ENCODE measurements around the gene RBL2.

RBL2 gene

GRCh38 chr16:53449816-53450517 is 15.7 kb downstream of the RBL2 start:
- in situ Hi-C loops (cut with HindIII; ENCODE audit: low sequenced_read_pairs), result no loop called here
- H3K4me3 ChIP-seq (ENCODE audit: low read depth, low read length), result no peak overlapping the region
- no peak for TF ChIP-seq CTCF (IDR thresholded peaks at IDR 0.05; ENCODE audit: low read depth, low read length)
- DNase-seq (ENCODE audit: low read depth, low spot score), result no peak

DNA sequence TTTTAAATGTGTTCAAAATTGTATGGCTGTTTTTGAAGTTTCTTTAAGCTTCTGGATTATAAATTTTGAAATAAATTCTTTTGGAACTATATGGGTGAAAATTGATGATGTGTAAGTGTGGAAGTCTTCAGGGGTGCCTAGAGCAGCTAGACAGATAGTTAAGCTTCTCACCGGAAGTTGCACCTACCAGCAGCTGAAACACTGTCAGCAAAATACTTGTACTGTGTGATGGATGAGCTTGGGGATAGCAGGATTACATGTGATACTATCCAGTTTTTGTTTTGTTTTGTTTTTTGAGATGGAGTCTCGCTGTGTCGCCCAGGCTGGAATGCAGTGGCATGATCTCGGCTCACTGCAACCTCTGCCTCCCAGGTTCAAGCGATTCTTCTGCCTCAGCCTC is 19.7 kb downstream of the RBL2 start:
- H3K4me3 ChIP-seq (ENCODE audit: low read depth, low read length), result no peak overlapping the region
- in situ Hi-C loops (cut with HindIII; ENCODE audit: low sequenced_read_pairs), result no loop called here
- DNase-seq (ENCODE audit: low read depth, low spot score), result no peak
- TF ChIP-seq CTCF (IDR thresholded peaks at IDR 0.05; ENCODE audit: low read depth, low read length), result no peak

DNA sequence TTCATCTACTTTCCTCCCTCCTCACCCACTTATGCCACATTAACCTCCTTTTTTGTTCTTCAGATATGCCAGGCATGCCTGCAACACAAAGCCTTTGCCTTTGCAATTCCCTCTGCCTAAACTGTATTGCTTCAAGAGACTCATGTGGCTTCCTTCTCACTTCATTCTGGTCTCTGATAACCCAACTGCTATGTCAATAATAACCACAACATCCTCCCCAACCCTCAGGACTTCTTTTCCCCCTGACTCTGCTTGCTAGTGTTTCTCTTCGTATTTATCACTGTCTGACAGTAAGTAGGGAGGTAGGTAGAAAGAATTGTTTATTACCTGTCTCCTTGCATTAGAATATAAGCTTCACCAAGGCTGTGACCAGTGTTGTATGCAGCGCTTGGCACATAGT is 22.4 kb downstream of the RBL2 start:
- in situ Hi-C loops (cut with HindIII; ENCODE audit: low sequenced_read_pairs), result loop anchor here (5.0 kb wide), 1 partner anchor 46 kb away; the partner anchor contains the start of gene AKTIP
- no peak overlapping the region for H3K4me3 ChIP-seq (ENCODE audit: low read depth, low read length)
- no peak for TF ChIP-seq CTCF (IDR thresholded peaks at IDR 0.05; ENCODE audit: low read depth, low read length)
- no peak for DNase-seq (ENCODE audit: low read depth, low spot score)

DNA sequence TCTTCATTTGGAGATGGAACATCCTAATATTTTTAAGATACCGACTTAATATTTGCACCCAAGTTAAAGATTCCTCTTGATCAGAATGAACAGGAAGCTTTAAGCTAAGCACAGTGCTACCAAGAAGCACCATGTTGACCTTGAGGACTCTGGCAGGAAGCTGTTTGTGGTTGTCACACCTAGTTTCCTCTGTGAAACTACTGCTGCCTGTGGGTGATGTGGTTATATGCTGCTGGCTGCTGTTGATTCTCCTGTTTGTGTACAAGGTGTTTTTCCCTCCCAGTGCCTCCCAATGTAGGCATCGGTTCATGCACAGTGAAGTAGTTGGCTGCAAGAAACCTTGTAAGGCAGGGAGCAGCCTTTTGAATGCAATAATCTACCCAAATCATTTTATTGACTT is 23.4 kb downstream of the RBL2 start:
- TF ChIP-seq CTCF (IDR thresholded peaks at IDR 0.05; ENCODE audit: low read depth, low read length), result no peak
- peak; percentile 15 for DNase-seq (ENCODE audit: low read depth, low spot score)
- in situ Hi-C loops (cut with HindIII; ENCODE audit: low sequenced_read_pairs), result loop anchor here (5.0 kb wide), 1 partner anchor 45 kb away; the partner anchor contains the start of gene AKTIP
- H3K4me3 ChIP-seq (ENCODE audit: low read depth, low read length), result no peak overlapping the region

GRCh38 chr16:53458635-53459034 is 24.4 kb downstream of the RBL2 start:
- no peak for DNase-seq (ENCODE audit: low read depth, low spot score)
- no peak for TF ChIP-seq CTCF (IDR thresholded peaks at IDR 0.05; ENCODE audit: low read depth, low read length)
- in situ Hi-C loops (cut with HindIII; ENCODE audit: low sequenced_read_pairs), result loop anchor here (5.0 kb wide), 1 partner anchor 44 kb away; the partner anchor contains the start of gene AKTIP
- no peak overlapping the region for H3K4me3 ChIP-seq (ENCODE audit: low read depth, low read length)

DNA sequence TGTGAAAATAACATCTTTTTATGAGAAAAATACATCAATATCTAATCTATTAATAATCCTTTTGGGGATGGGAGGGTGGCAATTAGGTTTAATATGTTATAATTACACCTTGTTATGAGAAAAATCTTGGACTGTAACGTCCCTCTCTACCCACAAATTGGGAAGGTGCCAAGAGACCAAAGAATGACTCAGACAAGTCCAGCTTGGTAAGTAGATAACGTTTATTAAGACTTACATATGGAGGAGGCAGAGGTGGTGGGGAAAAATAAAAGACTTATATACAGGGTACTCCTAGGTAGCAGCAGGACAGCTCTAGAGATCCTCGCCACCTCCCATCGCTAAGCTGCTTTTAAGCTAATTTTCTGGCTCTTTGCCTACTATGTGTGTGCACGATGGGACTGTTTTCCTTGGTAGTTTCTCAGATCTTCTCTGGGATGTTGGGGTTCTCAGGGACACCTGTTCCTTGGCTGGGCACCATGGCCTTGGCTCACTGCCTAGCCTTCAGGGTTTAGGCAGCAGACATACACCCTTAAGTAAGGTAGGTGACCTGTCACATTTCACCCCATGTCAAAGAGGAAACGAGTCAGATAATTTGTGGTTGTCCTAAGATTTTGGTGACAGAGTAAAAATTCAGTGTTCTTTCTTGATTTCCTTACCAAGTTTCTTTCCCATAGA is 31.5 kb downstream of the RBL2 start:
- no peak for TF ChIP-seq CTCF (IDR thresholded peaks at IDR 0.05; ENCODE audit: low read depth, low read length)
- H3K4me3 ChIP-seq (ENCODE audit: low read depth, low read length), result no peak overlapping the region
- in situ Hi-C loops (cut with HindIII; ENCODE audit: low sequenced_read_pairs), result no loop called here
- peak; percentile 82 for DNase-seq (ENCODE audit: low read depth, low spot score)
